Lung (tissue), 12 donors: ENCODE measurements around the gene TFDP2. TPM values are rescaled to one million over a fixed set of nuclear protein-coding genes. Genes with fewer than 3 reads are reported as not detected.

ENCODE experiments used
- ATAC-seq: fragments of 200-7000 bp; cut with Tn5 transposase; one replicate; pipeline ENCODE4 v1.9.1; 2020; ENCODE audit warnings: moderate number of reproducible peaks; ENCODE audit not compliant: insufficient read depth, low FRiP score
- DNase-seq, 3 donors: peaks; one replicate each; pipeline ENCODE4 v3.0.0-alpha.2; 2013 to 2017
- H3K27ac ChIP-seq, 2 donors: one replicate each; pipeline ENCODE4 v1.5.1; 2013; ENCODE audit warnings: mild to moderate bottlenecking in 2 of 2, moderate library complexity in 2 of 2, control low read depth in 1 of 2, inconsistent platforms in 1 of 2, low read depth in 1 of 2, low read length in 1 of 2
- H3K27me3 ChIP-seq, 3 donors: one replicate each; pipeline ENCODE4 v1.5.1; 2013; ENCODE audit warnings: low read length in 2 of 3; ENCODE audit not compliant: control insufficient read depth in 3 of 3, insufficient read depth in 3 of 3
- H3K36me3 ChIP-seq, 4 donors: one replicate each; pipeline ENCODE4 v1.5.1; 2013; ENCODE audit warnings: low read length in 4 of 4, mild to moderate bottlenecking in 1 of 4, moderate library complexity in 1 of 4; ENCODE audit not compliant: control insufficient read depth in 4 of 4, insufficient read depth in 4 of 4
- H3K4me1 ChIP-seq, 5 donors: one replicate each; pipeline ENCODE4 v1.5.1; 2013; ENCODE audit warnings: low read length in 5 of 5, mild to moderate bottlenecking in 2 of 5, moderate library complexity in 1 of 5; ENCODE audit not compliant: control insufficient read depth in 5 of 5, insufficient read depth in 5 of 5
- H3K4me3 ChIP-seq: one replicate; pipeline ENCODE4 v1.5.1; 2013; ENCODE audit warnings: mild to moderate bottlenecking, control low read depth, moderate library complexity
- H3K9ac ChIP-seq, 2 donors: one replicate each; pipeline ENCODE4 v1.5.1; 2013; ENCODE audit warnings: low read length in 2 of 2, control low read depth in 1 of 2; ENCODE audit not compliant: insufficient read depth in 1 of 2
- H3K9me3 ChIP-seq, 4 donors: one replicate each; pipeline ENCODE4 v1.5.1; 2013; ENCODE audit warnings: low read length in 3 of 4, mild to moderate bottlenecking in 1 of 4, moderate library complexity in 1 of 4; ENCODE audit not compliant: control insufficient read depth in 4 of 4, insufficient read depth in 3 of 4
- CTCF ChIP-seq: IDR thresholded peaks from 2 replicates; pipeline ENCODE4 v1.5.1; 2012; ENCODE audit warnings: mild to moderate bottlenecking; ENCODE audit errors: control extremely low read depth, extremely low read depth
- WGBS, 2 donors: extraction: QIAGEN DNeasy Blood & Tissue Kit; methylation state at CpG; one replicate each; pipeline ENCODE4 v1.1.7; 2013; 5-methylcytosine and 5-hydroxymethylcytosine counted together
- polyA plus RNA-seq, 2 donors: library from polyadenylated mRNA; stranded (reverse); fragments of 200-250 nt; gene quantifications; one replicate each; pipeline ENCODE4 v1.2.1, GENCODE V29; 2013
- total RNA-seq, 2 donors: library from RNA; depleted of rRNA in 1 of 2; stranded (reverse); fragments of >200 nt in 1 of 2; gene quantifications; one replicate each; pipeline ENCODE4 v1.2.1, GENCODE V29; 2014 to 2021
- donor health status: control.
- donor health status: control.
- donor health status: Bipolar disorder and iron deficiency.
- donor health status: healthy.
- donor health status: DM: yes; HTN: yes; CAD: no.

The TFDP2 gene
- total and polyA plus RNA-seq, 4 donors: 8.4 to 94.0 (median 17.0) TPM

- Histone ChIP-seq H3K36me3 (peaks cover 0 to 24% (median 13%) of the 10 kb centered on the region in 4 donors), H3K4me1 (no peaks in the 10 kb centered on the region), H3K4me3 (no peak overlapping the region), H3K9me3 (no peaks in the 10 kb centered on the region), H3K27ac (no peak overlapping the region), H3K27me3 (no peaks in the 10 kb centered on the region), H3K9ac (no peak overlapping the region)
- no peak for TF ChIP-seq CTCF
- ATAC-seq (no peak), DNase-seq (no peak)
- 89 to 94% methylated on average over 1 of the region's 1 CpG for WGBS, 2 donors
These were observed 26.1 kb upstream of the TFDP2 start for GRCh38 chr3:142175478-142175877.

- DNase-seq: no peak
- no peak for TF ChIP-seq CTCF
- ATAC-seq: no peak
- H3K4me3 ChIP-seq: no peak overlapping the region
- H3K4me1 ChIP-seq: no peaks in the 10 kb centered on the region
- no peaks in the 10 kb centered on the region for H3K9me3 ChIP-seq
- H3K36me3 ChIP-seq: peaks cover 5 to 28% (median 16%) of the 10 kb centered on the region in 4 donors
- H3K9ac ChIP-seq: no peak overlapping the region
- H3K27ac ChIP-seq: no peak overlapping the region
- WGBS, 2 donors: 89 to 95% methylated on average over 2 of the region's 2 CpGs
- H3K27me3 ChIP-seq: no peaks in the 10 kb centered on the region
These were observed 25.2 kb upstream of the TFDP2 start for GRCh38 chr3:142174559-142174958.

GRCh38 chr3:142168514-142168913 lies 19.2 kb upstream of the TFDP2 start:
- H3K9ac ChIP-seq: no peak overlapping the region
- no peaks in the 10 kb centered on the region for H3K9me3 ChIP-seq
- no peaks in the 10 kb centered on the region for H3K4me1 ChIP-seq
- 88 to 92% methylated on average over 3 of the region's 3 CpGs for WGBS, 2 donors
- ATAC-seq (no peak), DNase-seq (no peak)
- H3K27me3 ChIP-seq: no peaks in the 10 kb centered on the region
- no peak overlapping the region for H3K27ac ChIP-seq
- no peak overlapping the region for H3K4me3 ChIP-seq
- H3K36me3 ChIP-seq: peaks cover 5 to 18% (median 14%) of the 10 kb centered on the region in 4 donors
- no peak for TF ChIP-seq CTCF

- H3K27me3 ChIP-seq: no peaks in the 10 kb centered on the region
- H3K4me3 ChIP-seq: no peak overlapping the region
- DNase-seq (no peak), ATAC-seq (no peak)
- WGBS, 2 donors: 95 to 97% methylated on average over 3 of the region's 3 CpGs
- H3K4me1 ChIP-seq: no peaks in the 10 kb centered on the region
- H3K36me3 ChIP-seq: peaks cover 5 to 13% (median 9%) of the 10 kb centered on the region in 4 donors
- no peak overlapping the region for H3K9ac ChIP-seq
- no peaks in the 10 kb centered on the region for H3K9me3 ChIP-seq
- no peak for TF ChIP-seq CTCF
- no peak overlapping the region for H3K27ac ChIP-seq
These were observed 15.8 kb upstream of the TFDP2 start for GRCh38 chr3:142165194-142165593.
